NT2/D1 (cell line): ENCODE measurements around the gene BNC2.

Source experiments
- YY1 ChIP-seq: IDR thresholded peaks from 2 replicates; pipeline ENCODE4 v1.6.1; 2011; ENCODE audit not compliant: insufficient read length, insufficient read depth
- ZNF274 ChIP-seq: IDR thresholded peaks from 2 replicates; pipeline ENCODE4 v1.6.1; 2011; ENCODE audit warnings: mild to moderate bottlenecking, low read depth, low read length

GRCh38 chr9:16553869-16554540, 316.5 kb downstream of the BNC2 start:
- TF ChIP-seq YY1 (no peak), ZNF274 (no peak)
